OCI-LY3 (cell line): ENCODE measurements around the gene SLX9.

Experiments
- CTCF ChIP-seq: fragments of 200-600, 300-600 bp; sonication (generic); IDR thresholded peaks from 2 replicates; pipeline ENCODE4 v1.5.1; 2014; ENCODE audit warnings: antibody characterized with exemption, low read length, low read depth
- EZH2phosphoT487 ChIP-seq: fragments of 200-600 bp; shearing (Covaris generic); IDR thresholded peaks from 2 replicates; pipeline ENCODE4 v1.6.1; 2018; ENCODE audit warnings: antibody characterized with exemption, mixed run types, low read depth

- no peak for TF ChIP-seq CTCF
- no peak for TF ChIP-seq EZH2phosphoT487
Measured at GRCh38 chr21:45003331-45004058, 63.7 kb downstream of the SLX9 start.
